HTR-8/SVneo (cell line): Measurements from ENCODE around the gene PAM16.
"Not testable (repeated sequence)": the region's sequence is repeated elsewhere in the genome, so short reads cannot be mapped to it uniquely, and the experiment has no call there.

ENCODE experiments used
- DNase-seq: peaks from one replicate; pipeline ENCODE4 v3.0.0; 2011; ENCODE audit warnings: low spot score, mixed read lengths; ENCODE audit not compliant: insufficient read length
- FAIRE-seq: peaks from 2 replicates; lab custom pipeline; 2011; peaks lifted over from hg19 to GRCh38; lab: Jason Lieb, UNC

PAM16 gene

GRCh38 chr16:4338712-4339299 is 12.3 kb downstream of the PAM16 start:
- no peak for FAIRE-seq
- no peak for DNase-seq

GRCh38 chr16:4338125-4338582 is 13.0 kb downstream of the PAM16 start:
- FAIRE-seq (no peak), DNase-seq (no peak)

GRCh38 chr16:4337540-4338088 is 13.5 kb downstream of the PAM16 start:
- FAIRE-seq, result no peak

GRCh38 chr16:4336701-4337539 is 14.2 kb downstream of the PAM16 start:
- DNase-seq, result no peak
- no peak for FAIRE-seq

More at GRCh38 chr16:4337540-4338088, 13.5 kb downstream of the PAM16 start:
- DNase-seq, result no peak

GRCh38 chr16:4334724-4335495 is 16.2 kb downstream of the PAM16 start:
- DNase-seq, result no peak
- no peak for FAIRE-seq

- not testable (repeated sequence) for FAIRE-seq, DNase-seq
Measured at GRCh38 chr16:4333714-4334113, 17.4 kb downstream of the PAM16 start.

- FAIRE-seq, result no peak
- DNase-seq, result no peak
Measured at GRCh38 chr16:4333308-4333638, 17.8 kb downstream of the PAM16 start.

GRCh38 chr16:4332623-4333307 is 18.4 kb downstream of the PAM16 start:
- DNase-seq (no peak), FAIRE-seq (no peak)

GRCh38 chr16:4332083-4332482 is 19.0 kb downstream of the PAM16 start:
- no peak for FAIRE-seq
- DNase-seq, result no peak

- FAIRE-seq (no peak), DNase-seq (peak; percentile 83)
Measured at GRCh38 chr16:4330277-4330874, 20.7 kb downstream of the PAM16 start.

- DNase-seq (no peak), FAIRE-seq (no peak)
Measured at GRCh38 chr16:4328782-4329775, 22.0 kb downstream of the PAM16 start.

- FAIRE-seq (no peak), DNase-seq (no peak)
Measured at GRCh38 chr16:4328046-4328781, 22.9 kb downstream of the PAM16 start.

- no peak for FAIRE-seq
- DNase-seq, result no peak
Measured at GRCh38 chr16:4327386-4328045, 23.6 kb downstream of the PAM16 start.

- FAIRE-seq (no peak), DNase-seq (no peak)
Measured at GRCh38 chr16:4325253-4325758, 25.8 kb downstream of the PAM16 start.

GRCh38 chr16:4324492-4325252 is 26.4 kb downstream of the PAM16 start:
- FAIRE-seq (no peak), DNase-seq (no peak)

GRCh38 chr16:4323845-4324488 is 27.2 kb downstream of the PAM16 start:
- DNase-seq, result no peak
- FAIRE-seq, result no peak
